Urothelium cell line (cell line): ENCODE measurements around the gene KIAA0408.
"Not testable (repeated sequence)": the region's sequence is repeated elsewhere in the genome, so short reads cannot be mapped to it uniquely, and the experiment has no call there.

ENCODE experiments used
- DNase-seq: peaks from one replicate; pipeline ENCODE4 v3.0.0; 2011; ENCODE audit warnings: low spot score, mixed read lengths
- FAIRE-seq: peaks from 2 replicates; lab custom pipeline; 2011; peaks lifted over from hg19 to GRCh38; lab: Jason Lieb, UNC

Gene KIAA0408

GRCh38 chr6:127420556-127420955, 38.6 kb downstream of the KIAA0408 start:
- FAIRE-seq (peak; percentile 66), DNase-seq (peak; percentile 85)

GRCh38 chr6:127415096-127415495, 44.1 kb downstream of the KIAA0408 start:
- FAIRE-seq: no peak
- DNase-seq: no peak

- FAIRE-seq, DNase-seq: not testable (repeated sequence)
These were observed 46.1 kb downstream of the KIAA0408 start for GRCh38 chr6:127413123-127413522.

GRCh38 chr6:127412016-127412415, 47.2 kb downstream of the KIAA0408 start:
- DNase-seq, FAIRE-seq: not testable (repeated sequence)
